ENCODE data around the gene TMCC1.

- TF ChIP-seq, protein P1, sequence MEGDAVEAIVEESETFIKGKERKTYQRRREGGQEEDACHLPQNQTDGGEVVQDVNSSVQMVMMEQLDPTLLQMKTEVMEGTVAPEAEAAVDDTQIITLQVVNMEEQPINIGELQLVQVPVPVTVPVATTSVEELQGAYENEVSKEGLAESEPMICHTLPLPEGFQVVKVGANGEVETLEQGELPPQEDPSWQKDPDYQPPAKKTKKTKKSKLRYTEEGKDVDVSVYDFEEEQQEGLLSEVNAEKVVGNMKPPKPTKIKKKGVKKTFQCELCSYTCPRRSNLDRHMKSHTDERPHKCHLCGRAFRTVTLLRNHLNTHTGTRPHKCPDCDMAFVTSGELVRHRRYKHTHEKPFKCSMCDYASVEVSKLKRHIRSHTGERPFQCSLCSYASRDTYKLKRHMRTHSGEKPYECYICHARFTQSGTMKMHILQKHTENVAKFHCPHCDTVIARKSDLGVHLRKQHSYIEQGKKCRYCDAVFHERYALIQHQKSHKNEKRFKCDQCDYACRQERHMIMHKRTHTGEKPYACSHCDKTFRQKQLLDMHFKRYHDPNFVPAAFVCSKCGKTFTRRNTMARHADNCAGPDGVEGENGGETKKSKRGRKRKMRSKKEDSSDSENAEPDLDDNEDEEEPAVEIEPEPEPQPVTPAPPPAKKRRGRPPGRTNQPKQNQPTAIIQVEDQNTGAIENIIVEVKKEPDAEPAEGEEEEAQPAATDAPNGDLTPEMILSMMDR (IDR thresholded peaks at IDR 0.05; ENCODE audit: extremely low read depth in 1 of 2, insufficient read depth in 1 of 2, low read depth in 1 of 2, low read length in 2 of 2), result no peak
- TF ChIP-seq POLR2A (IDR thresholded peaks at IDR 0.05; ENCODE audit: low read depth, low read length) (no peak), POLR2AphosphoS5 (IDR thresholded peaks at IDR 0.05; ENCODE audit: insufficient read depth, low read depth, low read length) (no peak), EZH2 (IDR thresholded peaks at IDR 0.05; ENCODE audit: borderline replicate concordance, low read depth, low read length, severe bottlenecking) (no peak)
- TF ChIP-seq, protein P2, sequence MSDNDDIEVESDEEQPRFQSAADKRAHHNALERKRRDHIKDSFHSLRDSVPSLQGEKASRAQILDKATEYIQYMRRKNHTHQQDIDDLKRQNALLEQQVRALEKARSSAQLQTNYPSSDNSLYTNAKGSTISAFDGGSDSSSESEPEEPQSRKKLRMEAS (IDR thresholded peaks at IDR 0.05; ENCODE audit: insufficient read depth, insufficient read length), result no peak
These were observed 37.6 kb downstream of the TMCC1 start for GRCh38 chr3:129855832-129856419.
